Ishikawa (cell line): ENCODE results near the gene MAPK8IP2.

Experiments used
- NFIC ChIP-seq: IDR thresholded peaks from 2 replicates; pipeline ENCODE4 v1.6.1; 2012
- RAD21 ChIP-seq: IDR thresholded peaks from 2 replicates; pipeline ENCODE4 v1.6.1; 2012; ENCODE audit warnings: low read depth
- REST ChIP-seq: IDR thresholded peaks from 2 replicates; pipeline ENCODE4 v1.6.1; 2012; ENCODE audit warnings: low read depth, mild to moderate bottlenecking
- TAF1 ChIP-seq: IDR thresholded peaks from 2 replicates; pipeline ENCODE4 v1.6.1; 2012; ENCODE audit warnings: low read depth, mild to moderate bottlenecking
- TCF12 ChIP-seq: IDR thresholded peaks from 2 replicates; pipeline ENCODE4 v1.6.1; 2012; ENCODE audit warnings: low read depth
- USF1 ChIP-seq: IDR thresholded peaks from 2 replicates; pipeline ENCODE4 v1.6.1; 2012

- TF ChIP-seq TCF12 (no peak), RAD21 (no peak), USF1 (no peak), TAF1 (no peak), NFIC (no peak), REST (no peak)
Observed at GRCh38 chr22:50578776-50579310, 21.8 kb upstream of the MAPK8IP2 start.
